SK-N-MC (cell line): ENCODE results near the gene COX7A2.

Source experiments
- EZH2 ChIP-seq: fragments of 200-600 bp; sonication (generic); IDR thresholded peaks from one replicate; pipeline ENCODE4 v1.6.1; 2017; ENCODE audit warnings: antibody characterized with exemption
- POLR2AphosphoS5 ChIP-seq: IDR thresholded peaks from 2 replicates; pipeline ENCODE4 v1.6.1; 2012; ENCODE audit warnings: mild to moderate bottlenecking, low read depth, low read length, borderline replicate concordance

GRCh38 chr6:75257343-75258087, 13.9 kb upstream of the COX7A2 start:
- TF ChIP-seq EZH2 (no peak), POLR2AphosphoS5 (no peak)
